Putamen (tissue), 1 donor: ENCODE measurements around the gene PARP4.
"Not testable (repeated sequence)": the region's sequence is repeated elsewhere in the genome, so short reads cannot be mapped to it uniquely, and the experiment has no call there.

Experiments
- DNase-seq: peaks from one replicate; pipeline ENCODE4 v3.0.0-alpha.2; 2016; ENCODE audit warnings: low spot score

Gene PARP4

DNA sequence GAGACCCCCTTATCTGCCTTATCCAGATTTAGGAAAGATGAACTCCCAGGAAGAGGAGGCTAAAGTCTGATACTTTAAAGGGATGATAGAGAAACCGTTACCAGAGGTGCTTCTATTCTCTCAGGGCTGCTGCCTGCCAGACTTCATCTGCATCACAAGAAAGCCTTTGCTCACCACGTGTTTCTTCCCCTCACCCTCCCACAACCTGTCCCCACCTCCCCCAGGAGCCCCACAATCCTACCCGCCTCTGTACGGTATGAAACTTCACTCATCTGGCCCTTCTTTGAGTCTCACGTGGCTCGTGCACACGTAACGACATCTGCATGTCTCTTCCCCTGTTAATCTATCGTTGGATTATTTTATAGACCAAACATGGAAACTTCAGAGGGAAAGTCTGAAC lies 67.7 kb downstream of the PARP4 start:
- DNase-seq: not testable (repeated sequence)

GRCh38 chr13:24443366-24443765 lies 69.2 kb downstream of the PARP4 start:
- DNase-seq: no peak

DNA sequence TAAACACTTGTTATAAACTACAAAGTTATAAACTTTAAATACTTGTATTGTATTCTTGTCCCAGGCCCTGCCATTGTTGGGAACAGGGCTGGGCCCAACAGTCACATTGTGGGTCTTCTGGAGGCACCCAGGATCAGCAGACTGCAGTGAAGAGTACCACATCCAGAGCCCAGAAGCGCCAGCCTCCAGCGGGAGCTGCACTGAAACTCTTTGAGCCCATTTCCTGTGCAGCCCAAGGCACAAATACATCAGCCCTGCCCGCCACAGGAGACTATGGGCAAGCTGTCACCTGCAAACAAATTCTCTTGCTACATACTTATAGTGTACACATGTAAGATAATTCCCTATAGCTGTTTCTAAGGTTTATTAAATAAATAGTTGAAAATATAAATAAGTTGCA lies 86.5 kb downstream of the PARP4 start:
- not testable (repeated sequence) for DNase-seq

DNA sequence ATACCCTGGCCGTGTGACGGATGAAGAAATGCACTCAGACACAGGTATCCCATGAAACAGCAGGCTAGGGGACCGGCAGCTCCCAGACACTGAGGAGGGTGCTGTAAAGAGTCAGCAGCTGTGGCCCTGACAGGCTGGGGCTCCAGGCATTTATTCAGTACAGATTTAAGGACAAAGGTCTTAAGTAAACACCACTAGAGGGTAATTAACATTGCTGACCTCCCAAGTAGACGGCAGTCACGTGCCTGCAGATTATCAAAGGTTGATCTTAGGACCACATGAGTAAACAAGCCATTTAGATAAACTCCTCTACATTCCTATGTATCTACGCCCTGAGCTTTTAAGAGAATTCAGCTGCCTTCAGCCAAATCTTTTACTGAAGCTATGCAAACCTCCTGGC lies 92.9 kb downstream of the PARP4 start:
- not testable (repeated sequence) for DNase-seq

- no peak for DNase-seq
Measured at GRCh38 chr13:24407844-24408243, 104.7 kb downstream of the PARP4 start.

DNA sequence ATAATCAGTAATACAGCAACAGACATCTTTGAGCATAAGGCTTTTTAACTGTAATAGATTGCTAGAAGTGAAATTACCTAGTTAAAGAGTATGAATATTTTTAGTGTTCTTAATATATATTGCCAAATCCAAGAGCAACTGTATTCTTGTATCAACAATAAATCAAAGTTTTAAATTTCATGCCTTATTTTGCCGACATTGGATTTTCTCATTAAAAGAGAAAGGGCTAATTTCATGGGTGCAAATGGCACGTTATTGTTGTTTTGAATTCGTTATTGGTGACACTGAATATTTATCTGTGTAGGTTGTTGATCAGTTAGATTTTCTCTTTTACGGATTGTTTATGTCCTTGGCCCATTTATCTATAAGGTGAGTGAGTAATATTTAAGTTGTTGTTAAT lies 106.1 kb downstream of the PARP4 start:
- no peak for DNase-seq

GRCh38 chr13:24396821-24397220 lies 115.8 kb downstream of the PARP4 start:
- DNase-seq: no peak

DNA sequence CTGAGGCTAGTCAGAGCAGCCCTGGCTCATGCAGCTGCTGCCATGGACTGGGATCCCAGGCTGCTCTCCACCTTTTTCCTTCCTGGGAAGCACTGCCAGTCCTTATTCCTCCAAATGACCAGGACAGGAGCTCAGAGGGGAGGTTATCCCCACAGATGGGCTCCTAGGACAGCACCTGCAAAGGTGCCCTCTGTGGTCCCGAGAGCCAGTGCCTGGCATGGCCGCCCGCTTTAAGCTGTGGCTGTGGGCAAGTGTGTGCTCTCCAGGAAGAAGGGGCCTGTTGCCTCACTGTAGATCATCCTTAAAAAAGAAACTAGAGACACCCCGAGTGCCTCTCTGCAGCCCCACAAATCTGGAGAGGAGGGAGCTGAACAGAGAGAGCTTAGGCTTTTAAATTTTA lies 119.6 kb downstream of the PARP4 start:
- DNase-seq: no peak

DNA sequence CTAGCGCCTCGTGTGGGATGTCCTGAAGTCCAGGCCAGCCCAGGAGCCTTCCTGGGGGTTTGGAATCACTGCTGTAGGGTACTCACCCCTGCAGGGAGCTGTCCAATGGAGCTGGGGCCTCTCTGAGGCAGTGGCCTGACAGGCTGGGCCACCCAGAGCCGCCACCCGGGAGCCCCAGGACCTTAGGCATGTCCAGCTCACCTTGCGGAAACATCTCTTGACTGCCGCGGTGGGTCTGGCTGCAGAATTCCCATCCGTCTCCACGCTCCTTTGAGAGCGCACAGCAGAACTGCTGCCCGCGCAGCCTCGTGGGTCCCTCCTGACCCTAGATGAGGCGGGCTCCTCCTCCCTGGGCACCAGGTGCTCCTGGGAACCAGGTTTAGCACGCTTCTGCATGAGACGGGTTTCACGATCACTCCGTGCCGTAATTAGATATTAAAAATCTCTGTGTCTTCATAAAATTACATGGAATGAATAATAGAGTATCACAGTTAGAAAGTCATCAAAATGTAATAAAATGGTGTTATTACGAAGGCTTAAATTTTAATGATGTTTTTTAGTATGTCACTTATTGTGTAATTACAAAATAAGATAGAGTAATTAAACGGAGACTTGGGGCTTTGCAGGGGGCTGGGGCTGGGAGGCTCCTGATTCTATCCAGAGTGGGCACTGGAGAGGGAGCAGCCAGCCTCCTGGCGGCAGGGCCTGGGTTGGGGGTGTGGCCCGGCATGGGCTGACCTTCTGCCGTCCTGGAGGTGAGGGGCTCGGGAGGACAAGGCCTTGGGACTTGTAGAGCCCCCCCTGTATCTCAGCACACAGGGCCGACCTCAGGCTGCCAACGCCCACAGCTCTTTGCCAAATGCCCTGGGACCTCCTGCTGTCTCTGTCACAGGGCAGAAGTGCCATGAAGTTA lies 120.6 kb downstream of the PARP4 start:
- not testable (repeated sequence) for DNase-seq

- DNase-seq: not testable (repeated sequence)
Measured at GRCh38 chr13:24390795-24391194, 121.8 kb downstream of the PARP4 start.

GRCh38 chr13:24389506-24389905 lies 123.1 kb downstream of the PARP4 start:
- DNase-seq: no peak

GRCh38 chr13:24388743-24389142 lies 123.8 kb downstream of the PARP4 start:
- not testable (repeated sequence) for DNase-seq

DNA sequence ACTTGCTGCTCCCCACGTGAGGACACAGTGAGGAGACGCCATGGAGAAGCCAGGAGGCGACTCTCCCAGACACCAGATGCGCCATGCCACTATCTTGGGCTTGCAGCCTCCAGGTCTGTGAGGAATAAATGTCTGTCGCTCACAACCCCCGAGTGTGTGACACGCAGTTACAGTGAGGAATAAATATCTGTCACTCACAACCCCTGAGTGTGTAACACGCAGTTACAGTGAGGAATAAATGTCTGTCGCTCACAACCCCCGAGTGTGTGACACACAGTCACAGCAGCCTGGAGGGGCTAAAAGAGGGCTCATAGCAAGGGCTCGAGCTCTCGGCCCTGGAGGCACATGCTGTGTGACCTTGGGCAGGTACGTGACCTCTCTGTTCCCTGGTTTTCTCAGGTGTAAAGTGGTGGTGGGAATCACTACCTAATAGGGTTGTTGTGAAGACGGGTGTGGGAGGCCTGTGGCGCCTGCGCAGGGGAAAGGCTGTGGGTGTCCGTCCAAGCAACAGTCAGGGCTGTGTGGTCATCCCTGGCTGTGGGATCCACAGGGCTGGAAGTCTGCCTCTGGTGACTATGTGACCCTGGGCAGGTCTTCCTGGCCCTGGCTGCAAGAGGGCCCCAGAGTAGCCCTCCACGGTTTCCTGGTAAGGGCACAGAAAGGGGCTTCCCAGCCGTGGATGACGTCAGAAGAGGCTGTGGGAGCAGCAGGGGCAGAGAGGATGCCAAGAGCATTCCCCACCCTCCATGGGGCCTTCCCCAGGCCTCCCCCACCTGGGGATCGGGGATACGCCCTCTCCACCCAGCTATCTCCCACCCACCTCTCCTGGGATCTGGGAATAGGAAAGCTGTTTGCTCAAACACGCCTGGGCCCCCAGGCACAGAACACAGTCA lies 125.5 kb downstream of the PARP4 start:
- DNase-seq: no peak

DNA sequence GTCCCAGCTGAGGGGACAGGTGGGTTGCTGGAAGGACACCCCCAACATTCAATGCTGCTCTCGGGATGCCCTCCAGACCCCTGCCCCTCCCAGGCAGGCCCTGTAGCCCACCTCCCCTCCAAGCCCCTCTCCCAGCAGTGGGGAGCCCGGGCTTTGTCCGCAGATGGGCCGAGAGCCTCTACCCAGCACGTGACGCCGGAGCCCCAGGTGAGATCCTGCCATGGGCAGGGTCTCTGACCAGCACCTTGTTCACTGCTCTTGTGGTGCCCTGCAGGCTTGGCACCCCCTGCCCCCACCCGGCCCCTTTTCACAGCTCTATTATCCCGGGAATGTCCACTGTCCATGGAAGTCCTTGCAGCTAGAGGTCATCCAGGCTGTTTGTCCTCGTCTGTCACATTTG lies 126.7 kb downstream of the PARP4 start:
- no peak for DNase-seq

DNA sequence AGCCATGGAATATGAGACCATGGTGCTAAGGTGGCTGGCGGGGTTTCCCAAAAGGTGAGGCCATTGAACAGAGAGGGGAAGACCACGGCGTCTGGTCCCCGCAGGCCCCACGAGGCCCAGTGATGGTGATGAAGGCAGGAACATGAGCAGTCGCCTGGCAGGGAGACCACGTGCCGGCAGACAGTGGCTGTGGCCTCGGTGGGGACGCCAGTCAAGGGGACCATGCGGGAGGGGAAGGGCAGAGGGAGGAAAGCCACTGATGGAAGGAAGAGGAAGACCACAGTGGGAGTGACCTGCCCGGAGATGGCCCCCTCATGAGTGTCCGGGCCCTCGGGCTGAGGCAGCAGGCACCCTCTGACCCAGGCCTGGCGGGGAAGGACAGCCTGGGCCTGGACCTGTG lies 127.6 kb downstream of the PARP4 start:
- DNase-seq: not testable (repeated sequence)

DNA sequence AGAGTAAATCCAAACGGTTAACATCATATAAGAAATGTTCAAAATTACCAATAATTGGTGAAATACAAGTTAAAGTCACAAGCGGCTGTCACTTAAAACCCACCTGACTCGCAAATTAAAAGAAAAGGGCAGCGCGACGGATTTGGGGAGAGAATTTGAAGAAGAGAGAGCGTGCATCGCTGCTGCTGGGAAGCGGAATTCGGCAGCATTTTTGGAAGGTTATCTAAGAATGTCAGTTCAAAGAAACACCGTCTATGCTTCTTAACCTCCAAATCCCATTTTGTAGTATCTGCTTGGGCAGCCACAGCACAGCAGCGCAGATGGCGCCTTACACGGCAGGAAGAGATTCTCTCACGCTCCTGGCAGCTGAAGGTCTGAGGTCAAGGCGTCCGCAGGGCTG lies 128.5 kb downstream of the PARP4 start:
- not testable (repeated sequence) for DNase-seq

GRCh38 chr13:24381541-24382265 lies 130.9 kb downstream of the PARP4 start:
- DNase-seq: no peak

- not testable (repeated sequence) for DNase-seq
Measured at GRCh38 chr13:24380881-24381280, 131.7 kb downstream of the PARP4 start.

DNA sequence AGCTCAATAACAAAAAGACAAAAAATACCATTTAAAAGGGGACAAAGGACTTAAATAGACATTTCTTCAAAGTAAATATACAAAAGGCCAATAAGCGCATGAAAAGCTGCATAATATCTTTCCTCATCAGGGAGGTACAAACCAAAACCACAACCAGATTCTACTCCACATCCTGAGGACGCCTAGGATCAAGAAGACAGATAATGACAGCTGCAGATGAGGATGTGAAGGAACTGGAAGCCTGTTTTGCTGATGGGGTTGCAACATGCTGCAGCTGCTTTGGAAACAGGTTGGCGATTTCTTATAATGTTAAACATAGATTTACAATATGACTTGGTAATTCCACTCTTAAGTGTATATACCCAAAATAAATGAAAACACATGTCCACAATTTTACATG lies 132.4 kb downstream of the PARP4 start:
- DNase-seq: not testable (repeated sequence)

- not testable (repeated sequence) for DNase-seq
Measured at GRCh38 chr13:24371273-24371672, 141.3 kb downstream of the PARP4 start.
